NCI-H1417 treated with DMSO at 0.1 percent for 48 hours (cell line): Measurements from ENCODE around the gene GRP.

ENCODE experiments used
- DNase-seq: peaks from one replicate; lab custom pipeline; 2025; lab: John Stamatoyannopoulos, UW

Gene GRP

DNA sequence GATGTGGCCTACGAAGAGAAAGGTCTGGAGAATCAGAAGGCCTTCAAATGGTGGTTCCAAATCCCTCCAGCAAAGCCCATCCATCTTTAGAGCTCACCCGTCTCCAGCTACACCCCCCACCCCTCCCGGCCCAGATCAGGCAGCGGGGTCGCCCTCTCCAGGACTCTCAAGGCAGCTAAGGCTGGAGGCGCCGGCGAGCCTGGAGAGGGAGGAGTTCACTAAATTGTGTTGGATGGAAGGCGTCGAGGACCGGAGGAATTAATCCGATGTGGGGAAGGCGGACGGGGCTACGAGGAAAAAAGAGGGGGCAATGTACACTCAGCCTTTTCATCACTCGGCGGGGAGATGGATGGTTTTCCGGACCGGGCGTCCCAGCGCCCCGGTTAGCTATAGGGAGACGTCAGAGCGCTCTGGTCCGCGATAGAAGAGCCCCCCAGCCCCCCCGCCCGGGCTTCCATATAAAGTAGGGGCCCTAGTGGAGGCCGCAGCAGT, at the start of gene GRP:
Gene GRP (plus strand): TSS at position 487 of the 492 bp plus-strand sequence. CDS start 108 bp downstream, outside the sequence.
- DNase-seq, result peak; percentile 67

DNA sequence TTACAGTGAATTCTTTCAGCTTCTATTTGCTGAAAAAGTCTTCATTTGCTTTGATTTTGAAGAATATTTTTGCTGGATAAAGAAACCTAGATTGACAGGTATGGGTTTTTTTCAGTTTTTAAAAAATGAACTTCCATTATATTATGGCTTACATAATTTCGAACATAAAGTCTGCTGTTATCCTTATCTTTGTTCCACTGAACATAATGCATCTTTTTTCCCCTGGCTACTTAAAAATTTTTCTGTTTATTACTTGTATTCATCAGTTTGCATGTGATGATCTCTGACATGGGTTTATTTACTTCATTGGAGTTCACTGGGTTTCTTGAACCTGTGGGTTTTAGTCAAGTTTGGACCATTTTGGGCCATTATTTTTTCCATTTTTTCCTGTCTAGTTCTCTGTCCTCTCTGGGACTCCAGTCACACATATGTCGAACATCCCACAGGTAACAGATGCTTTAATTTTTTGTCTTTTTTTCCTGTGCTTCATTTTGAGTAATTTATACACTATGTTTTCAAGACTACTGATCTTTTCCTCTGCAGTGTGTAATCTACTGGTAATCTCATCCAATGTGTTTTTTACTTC, 47.2 kb upstream of the GRP start:
- DNase-seq, result no peak

DNA sequence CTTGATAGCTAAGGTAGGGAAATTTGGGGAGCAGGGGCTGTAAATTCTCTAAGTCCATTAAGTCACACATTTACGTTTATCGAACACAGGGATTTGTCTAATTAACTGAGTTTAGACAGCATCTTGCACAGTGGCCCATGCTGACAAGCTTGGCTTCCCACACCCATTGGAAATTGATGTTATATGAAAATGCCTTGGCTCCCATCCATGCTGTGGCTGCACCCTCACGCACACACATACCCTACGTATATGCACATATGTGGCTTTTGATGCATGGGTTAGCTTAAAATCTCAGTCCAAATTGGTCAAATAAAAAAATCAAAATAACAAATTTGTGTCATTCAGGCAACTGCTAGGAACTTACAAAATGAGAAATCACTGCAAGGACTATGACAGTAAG, 42.5 kb upstream of the GRP start:
- no peak for DNase-seq

GRCh38 chr18:59180150-59180845, 39.7 kb upstream of the GRP start:
- DNase-seq, result no peak

DNA sequence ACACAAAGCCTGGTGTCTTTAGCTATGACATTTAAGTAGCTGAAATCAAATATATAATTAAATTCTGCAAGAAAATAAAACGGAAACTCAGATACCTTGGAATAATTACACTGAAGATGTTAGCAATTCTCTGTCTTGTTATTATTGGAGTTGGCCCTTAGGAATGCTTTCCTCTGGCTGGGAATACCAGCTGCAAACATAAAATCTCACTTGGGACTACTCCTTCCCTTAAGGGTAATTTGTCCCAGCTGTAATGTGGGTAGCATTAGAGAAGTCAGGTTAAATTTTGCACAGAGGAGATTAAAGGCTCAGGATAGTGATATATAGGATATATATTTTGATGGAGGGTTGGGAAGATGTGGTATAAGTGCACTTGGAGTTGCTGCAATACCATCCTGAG, 37.3 kb upstream of the GRP start:
- DNase-seq, result no peak

DNA sequence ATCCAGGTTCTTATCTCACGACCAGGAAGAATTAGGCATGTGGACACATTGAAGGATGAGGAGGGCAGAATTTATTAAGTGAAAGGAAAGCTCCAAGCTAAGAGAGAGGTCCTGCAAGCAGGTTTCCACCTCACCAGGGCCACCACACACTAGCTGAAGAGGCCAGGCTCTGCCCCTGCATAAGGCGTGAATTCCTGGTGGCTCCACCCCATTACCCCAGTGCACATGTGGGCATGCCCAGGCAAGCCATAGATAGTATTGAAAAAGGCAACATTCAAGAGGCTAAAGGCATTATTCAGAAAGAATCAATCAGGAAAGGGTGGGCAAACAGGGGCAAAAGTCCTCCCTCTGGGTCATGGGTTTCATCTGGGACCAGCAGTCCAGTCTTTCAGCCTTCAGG, 30.9 kb upstream of the GRP start:
- DNase-seq, result no peak

DNA sequence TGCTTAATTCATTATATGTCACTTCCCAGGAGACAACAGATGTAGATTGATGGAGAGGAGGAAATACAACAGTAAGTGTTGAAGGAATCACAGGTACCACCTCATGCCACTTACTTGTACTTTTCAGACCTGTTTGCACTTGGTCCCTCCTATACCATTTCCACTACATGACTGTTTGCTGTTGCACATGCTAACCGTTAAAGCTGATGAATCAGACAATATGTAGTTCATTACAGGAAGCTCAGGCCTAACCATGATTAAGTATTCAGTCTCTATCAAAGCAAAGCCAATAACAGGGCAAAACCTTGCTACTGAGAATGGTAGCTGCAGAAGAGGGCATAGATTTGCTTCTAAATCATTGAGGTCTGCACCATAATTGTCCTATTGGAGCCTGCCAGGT, 30.2 kb upstream of the GRP start:
- DNase-seq, result no peak

- no peak for DNase-seq
Observed at GRCh38 chr18:59196161-59196725, 23.7 kb upstream of the GRP start.

DNA sequence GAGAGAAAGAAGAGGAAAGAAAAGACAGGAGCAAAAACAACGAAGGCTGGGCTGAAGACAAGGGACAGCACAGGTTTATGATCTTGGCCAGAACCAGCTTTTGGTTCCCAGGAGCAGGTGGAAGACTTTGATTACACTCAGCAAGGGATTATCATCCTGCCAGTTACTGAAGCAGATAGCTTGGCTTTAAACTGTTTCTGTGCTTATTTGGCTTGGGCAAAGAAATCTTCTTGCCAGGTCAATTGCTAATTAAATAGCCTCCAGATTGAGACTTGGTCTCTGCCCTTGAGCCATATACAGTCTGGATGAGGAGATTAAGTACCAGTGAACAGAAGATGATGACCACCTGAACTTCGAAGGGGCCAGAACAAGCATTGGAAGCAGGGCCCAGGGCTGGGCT, 22.3 kb upstream of the GRP start:
- no peak for DNase-seq

- no peak for DNase-seq
Observed at GRCh38 chr18:59198215-59198614, 21.7 kb upstream of the GRP start.

- DNase-seq, result no peak
Observed at GRCh38 chr18:59200787-59201186, 19.2 kb upstream of the GRP start.

GRCh38 chr18:59202258-59202820, 17.6 kb upstream of the GRP start:
- no peak for DNase-seq

DNA sequence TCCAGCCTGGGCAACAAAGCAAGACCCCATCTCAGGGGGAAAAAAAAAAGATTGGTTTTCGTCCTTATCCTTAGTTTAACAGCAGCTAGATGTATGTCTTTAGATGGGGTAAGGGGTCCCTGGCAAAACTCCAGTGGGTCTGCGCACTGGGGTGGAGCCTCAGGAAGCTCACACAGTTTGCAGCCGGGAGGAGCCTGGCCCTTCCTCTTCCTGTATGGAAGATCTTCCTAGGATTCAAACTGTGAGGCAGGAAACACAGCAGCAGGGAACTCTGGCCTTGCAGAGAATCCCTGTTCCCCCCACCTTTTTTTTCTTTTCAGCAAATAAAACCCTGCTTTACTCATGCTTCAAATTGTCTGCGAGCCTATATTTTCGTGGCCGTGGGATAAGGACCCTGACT, 12.5 kb upstream of the GRP start:
- no peak for DNase-seq

DNA sequence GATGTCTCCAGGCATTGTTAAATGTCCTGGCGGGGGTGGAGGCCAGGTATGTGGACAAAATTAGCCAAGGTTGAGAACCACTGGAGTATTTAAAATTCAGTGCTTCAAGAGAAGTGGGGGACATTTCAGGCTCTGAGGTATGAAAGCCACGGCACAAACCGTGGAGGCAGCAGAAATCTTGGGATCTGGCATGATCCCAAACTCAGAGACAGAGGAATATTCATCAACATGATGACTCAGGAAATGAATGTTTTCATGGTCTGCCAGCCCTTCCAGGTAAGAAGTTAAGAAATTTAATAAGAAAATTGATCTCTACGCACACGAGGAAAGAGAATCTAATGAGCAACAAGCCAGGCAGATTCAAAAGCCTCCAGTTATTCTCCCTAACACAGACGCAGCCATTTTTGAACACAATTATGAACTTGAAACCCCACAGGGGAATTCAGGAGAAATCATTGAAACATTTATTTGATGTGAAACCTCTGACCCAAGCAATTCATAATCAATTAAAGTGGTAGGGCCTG, 11.3 kb upstream of the GRP start:
- DNase-seq, result no peak

- no peak for DNase-seq
Observed at GRCh38 chr18:59210299-59210698, 9.7 kb upstream of the GRP start.

DNA sequence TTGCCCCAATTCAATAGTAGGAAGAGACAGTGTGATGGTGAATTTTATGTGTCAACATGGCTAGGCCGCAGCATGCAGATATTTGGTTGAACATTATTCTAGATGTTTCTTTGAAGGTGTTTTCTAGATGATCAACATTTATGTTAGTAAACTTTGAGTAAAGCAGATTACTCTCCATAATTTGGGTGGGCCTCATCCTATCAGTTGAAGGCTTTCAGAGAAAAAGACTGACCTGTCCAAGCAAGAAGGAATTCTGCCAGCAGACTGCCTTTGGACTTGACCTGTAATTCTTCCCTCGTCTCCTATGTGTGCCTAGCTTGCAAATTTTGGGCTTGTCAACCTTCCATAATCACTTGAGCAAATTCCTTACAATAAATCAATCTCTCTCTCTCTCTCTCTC, 8.3 kb upstream of the GRP start:
- DNase-seq, result no peak

DNA sequence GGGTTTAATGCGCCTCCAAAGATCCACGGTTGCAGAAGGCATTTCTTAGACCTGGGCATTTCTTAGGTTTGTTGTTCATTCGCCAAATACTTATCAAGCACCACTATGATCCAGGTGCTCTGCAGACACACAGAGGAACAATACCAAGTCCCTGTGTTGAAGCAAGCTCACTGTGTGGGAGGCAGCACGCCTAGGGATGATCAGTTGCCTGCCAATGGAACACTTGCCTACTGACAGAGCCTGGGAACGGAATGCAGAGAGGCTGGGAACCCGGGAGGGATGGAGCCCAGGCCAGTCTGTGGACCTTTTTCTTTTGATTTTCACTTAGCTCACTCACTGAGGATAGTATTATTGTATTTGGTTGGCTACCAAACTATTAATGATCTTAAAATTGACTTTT, 1.9 kb upstream of the GRP start:
- DNase-seq, result no peak

- peak; percentile 67 for DNase-seq
Observed at GRCh38 chr18:59220164-59220783, 316 bp downstream of the GRP start.

DNA sequence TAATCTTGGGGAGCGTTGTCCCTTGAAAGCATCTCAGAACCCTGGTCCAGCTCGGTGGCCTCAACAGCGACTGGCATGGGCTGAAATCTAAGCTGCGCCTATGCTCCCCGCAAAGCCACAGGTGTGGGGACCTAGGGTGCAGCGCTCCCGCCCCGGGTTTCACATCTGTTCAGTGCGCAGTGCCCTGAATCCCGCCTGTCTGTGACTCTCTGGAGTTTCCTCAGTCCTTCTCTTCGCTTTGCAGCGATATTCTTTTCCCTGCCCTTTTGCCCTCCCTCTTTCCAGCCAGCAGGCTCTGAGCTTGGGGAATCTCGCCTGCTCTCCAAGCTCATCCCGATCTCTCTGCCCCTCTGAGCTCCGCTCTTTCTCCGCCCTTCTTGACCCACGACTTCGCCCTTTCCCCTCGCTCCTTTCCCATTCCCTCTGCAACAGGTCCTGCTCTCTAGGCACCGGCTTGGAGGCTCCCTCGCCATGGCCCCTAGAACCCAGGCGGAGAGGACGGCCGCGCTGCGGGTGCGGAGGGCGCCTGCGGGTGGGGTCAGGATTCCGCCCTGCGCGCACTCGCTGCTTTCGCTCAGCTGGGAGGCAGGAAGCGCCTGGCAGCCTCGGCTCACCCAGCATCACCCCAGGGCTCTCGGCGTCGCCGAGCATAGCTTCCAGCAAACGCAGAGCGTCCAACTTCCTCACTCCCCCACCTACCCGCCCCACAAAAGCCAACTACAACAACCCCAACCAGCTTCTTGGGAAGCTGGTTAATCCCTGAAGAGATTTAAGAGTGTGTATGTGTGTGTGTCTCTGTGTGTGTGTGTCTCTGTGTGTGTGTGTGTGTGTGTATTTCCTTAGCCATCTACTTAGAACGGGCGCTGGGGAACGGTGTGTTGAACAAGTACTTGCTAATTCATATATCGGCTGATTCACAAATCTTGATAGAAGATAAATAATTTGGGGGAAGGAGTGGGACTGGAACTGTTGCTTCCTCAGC, 1.1 kb downstream of the GRP start:
- peak; percentile 48 for DNase-seq

DNA sequence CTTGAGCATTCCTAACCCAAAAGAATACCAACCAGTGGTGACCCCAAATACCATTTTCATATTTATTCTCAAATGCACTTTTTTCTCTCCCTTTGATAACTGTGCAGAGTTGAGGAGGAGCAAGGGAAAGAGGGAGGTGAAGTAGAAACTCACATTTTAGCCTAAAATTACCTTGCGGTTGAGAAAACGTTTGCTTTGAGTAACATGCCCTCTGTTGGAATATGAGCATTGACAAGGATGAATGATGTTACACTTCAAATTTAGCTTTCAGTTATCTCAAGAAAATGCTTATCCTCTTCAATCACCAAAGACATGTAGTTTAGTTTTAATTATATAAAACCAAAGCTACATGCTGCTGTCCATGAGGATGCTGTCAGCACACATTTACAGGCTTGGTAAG, 2.4 kb downstream of the GRP start:
- no peak for DNase-seq

GRCh38 chr18:59228351-59228750, 8.4 kb downstream of the GRP start:
- DNase-seq, result no peak
